Superior temporal gyrus (tissue), 1 donor: Measurements from ENCODE around the gene CHCHD5.
"Not testable (repeated sequence)": the region's sequence is repeated elsewhere in the genome, so short reads cannot be mapped to it uniquely, and the experiment has no call there.

Experiments used
- DNase-seq: peaks from one replicate; pipeline ENCODE4 v3.0.0-alpha.2; 2016; ENCODE audit errors: extremely low spot score

The CHCHD5 gene

GRCh38 chr2:112584134-112584890 lies at the start of gene CHCHD5:
Gene CHCHD5, plus strand, starts transcription at chr2:112584609. Its CDS starts 39 bp downstream, at chr2:112584648.
- DNase-seq, result peak; percentile 98

- no peak for DNase-seq
These were observed 49.6 kb upstream of the CHCHD5 start for GRCh38 chr2:112534826-112535225.

- not testable (repeated sequence) for DNase-seq
These were observed 47.7 kb upstream of the CHCHD5 start for GRCh38 chr2:112536665-112537064.

GRCh38 chr2:112539306-112539705 lies 45.1 kb upstream of the CHCHD5 start:
- DNase-seq, result no peak

GRCh38 chr2:112540906-112541305 lies 43.5 kb upstream of the CHCHD5 start:
- peak; percentile 21 for DNase-seq

GRCh38 chr2:112541315-112542122 lies 42.9 kb upstream of the CHCHD5 start:
- DNase-seq, result peak; percentile 95

GRCh38 chr2:112542123-112542983 lies 42.1 kb upstream of the CHCHD5 start, which contains the start of gene POLR1B:
Gene POLR1B, plus strand, starts transcription at chr2:112542465. Its CDS starts 30 bp downstream, at chr2:112542495.
- peak; percentile 92 for DNase-seq

- no peak for DNase-seq
These were observed 41.3 kb upstream of the CHCHD5 start for GRCh38 chr2:112542984-112543661.

- no peak for DNase-seq
These were observed 37.1 kb upstream of the CHCHD5 start for GRCh38 chr2:112547333-112547732.

- no peak for DNase-seq
These were observed 35.4 kb upstream of the CHCHD5 start for GRCh38 chr2:112548980-112549379.

GRCh38 chr2:112566104-112566503 lies 18.3 kb upstream of the CHCHD5 start:
- DNase-seq, result no peak

- not testable (repeated sequence) for DNase-seq
These were observed 17.9 kb upstream of the CHCHD5 start for GRCh38 chr2:112566508-112566907.

GRCh38 chr2:112572005-112572404 lies 12.4 kb upstream of the CHCHD5 start:
- no peak for DNase-seq

GRCh38 chr2:112577756-112578155 lies 6.7 kb upstream of the CHCHD5 start:
- DNase-seq, result peak; percentile 17

GRCh38 chr2:112579241-112579640 lies 5.2 kb upstream of the CHCHD5 start:
- peak; percentile 69 for DNase-seq

GRCh38 chr2:112580084-112580483 lies 4.3 kb upstream of the CHCHD5 start:
- DNase-seq, result no peak

- DNase-seq, result peak; percentile 78
These were observed 2.1 kb upstream of the CHCHD5 start for GRCh38 chr2:112582314-112582746.

GRCh38 chr2:112583497-112584133 lies 794 bp upstream of the CHCHD5 start:
- DNase-seq, result no peak

GRCh38 chr2:112584891-112585250 lies 462 bp downstream of the CHCHD5 start:
- DNase-seq, result no peak

GRCh38 chr2:112585400-112585799 lies 991 bp downstream of the CHCHD5 start:
- no peak for DNase-seq
